GM12891 (cell line): ENCODE measurements around the gene LRRC26.

Source experiments
- POLR2A ChIP-seq: IDR thresholded peaks from 2 replicates; pipeline ENCODE4 v1.6.1; 2011; ENCODE audit warnings: low read depth, low read length, control low read depth
- POLR2AphosphoS5 ChIP-seq: IDR thresholded peaks from 2 replicates; pipeline ENCODE4 v1.6.1; 2011; ENCODE audit warnings: low read depth, low read length, control low read depth
- POU2F2 ChIP-seq: IDR thresholded peaks from 2 replicates; pipeline ENCODE4 v1.6.1; 2011; ENCODE audit warnings: low read depth, mild to moderate bottlenecking, control low read depth, low read length, moderate library complexity
- SPI1 ChIP-seq: IDR thresholded peaks from 2 replicates; pipeline ENCODE4 v1.6.1; 2011; ENCODE audit warnings: low read depth, low read length, control low read depth
- TAF1 ChIP-seq: IDR thresholded peaks from 2 replicates; pipeline ENCODE4 v1.6.1; 2011; ENCODE audit warnings: low read depth, low read length, control low read depth

GRCh38 chr9:137181680-137182079 is 11.8 kb upstream of the LRRC26 start:
- TF ChIP-seq POLR2A (no peak), POLR2AphosphoS5 (no peak), TAF1 (no peak), SPI1 (no peak), POU2F2 (no peak)
